CD4-positive, alpha-beta T cell treated with Interleukin-17A for 4 hours (primary cell): Measurements from ENCODE around the gene PRRX2.
A peak's percentile ranks its signal among the peaks of the same experiment; 100 is the strongest.

Source experiments
- DNase-seq: peaks from one replicate; pipeline ENCODE4 v3.0.0-alpha.2; 2020; ENCODE audit warnings: mixed read lengths

Gene PRRX2

DNA sequence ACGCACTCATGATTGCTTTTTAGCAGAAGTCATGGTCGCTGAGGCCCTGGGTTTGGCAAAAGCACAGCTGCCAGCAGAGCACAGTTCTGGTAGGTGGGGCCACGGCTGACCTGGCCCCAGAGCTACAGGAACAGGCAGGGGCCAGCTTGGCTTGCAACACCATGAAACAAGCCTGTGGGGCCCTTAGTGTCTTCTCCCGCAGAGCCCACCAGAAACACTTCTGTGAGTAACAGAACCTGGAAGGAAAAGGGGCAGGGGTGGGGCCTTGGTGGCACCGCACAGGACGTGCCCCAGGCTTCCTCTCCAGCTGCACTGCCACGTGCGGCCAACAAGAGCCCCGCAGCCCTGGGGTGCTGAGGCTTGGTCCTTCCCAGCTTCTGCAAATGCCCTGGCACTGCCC, 28.3 kb upstream of the PRRX2 start:
- no peak for DNase-seq

DNA sequence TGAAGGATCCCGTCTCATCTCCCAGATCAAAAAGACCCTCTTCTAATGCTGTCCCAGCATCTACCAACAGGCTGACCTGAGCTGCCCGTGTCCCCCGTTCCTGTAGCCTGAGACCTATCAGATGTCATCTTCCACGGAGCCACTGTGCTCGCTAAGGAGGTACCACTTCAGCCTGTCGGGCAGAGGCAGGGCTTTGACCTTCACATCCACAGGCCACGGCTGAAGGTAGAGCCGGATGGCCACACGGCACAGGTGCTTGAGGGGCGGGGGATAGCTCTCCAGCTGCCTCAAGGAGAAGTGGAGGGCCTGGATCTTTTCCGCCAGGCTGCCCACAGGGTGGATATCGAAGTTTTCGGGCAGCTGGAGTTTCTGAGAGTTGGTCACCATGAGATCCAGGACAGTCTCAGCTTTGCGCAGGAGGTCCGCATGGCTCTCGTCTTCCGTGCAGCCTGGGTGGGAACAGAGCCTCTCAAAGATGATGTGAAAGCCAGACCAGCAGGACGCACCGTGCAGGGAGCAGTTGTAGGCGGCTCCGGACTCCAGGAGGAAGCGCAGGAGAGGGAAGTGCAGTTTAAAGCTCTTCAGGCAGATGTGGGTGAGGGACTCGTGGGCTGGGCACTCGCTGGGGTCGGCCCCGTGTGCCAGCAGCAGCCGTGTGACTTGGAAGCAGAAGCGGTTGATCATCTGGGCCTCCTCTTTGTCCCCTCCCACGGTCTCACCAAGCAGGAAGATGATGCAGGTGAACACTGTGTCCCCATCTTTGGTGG, 27.6 kb upstream of the PRRX2 start:
- DNase-seq, result no peak

DNA sequence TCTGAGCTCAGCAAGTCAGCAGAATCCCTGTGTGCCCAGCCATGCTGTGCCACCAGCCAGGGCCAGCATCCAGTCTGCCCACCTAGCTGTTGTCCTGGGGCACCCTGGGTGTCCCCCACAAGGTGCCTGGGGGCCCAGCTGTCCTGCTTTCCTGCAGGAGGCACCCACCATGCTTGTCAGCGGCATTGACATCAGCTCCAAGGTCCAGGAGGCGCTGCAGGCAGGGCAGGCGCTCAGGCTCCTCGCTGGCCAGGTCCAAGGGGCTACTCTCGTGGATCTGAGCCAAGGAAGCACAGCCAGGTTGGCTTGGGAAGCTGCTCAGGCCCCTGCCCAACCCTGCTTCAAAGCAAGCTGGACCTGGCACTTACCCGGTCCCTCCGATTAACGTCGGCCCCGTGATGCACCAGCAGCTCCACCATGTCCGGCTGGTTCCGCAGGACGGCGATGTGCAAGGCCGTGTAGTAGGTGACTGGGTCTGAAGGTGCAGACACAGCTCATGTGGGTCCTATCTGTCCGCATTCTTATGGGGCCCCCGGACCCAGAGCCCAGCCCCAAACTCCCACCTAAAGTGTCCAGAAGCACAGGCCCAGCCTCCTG, 26.3 kb upstream of the PRRX2 start:
- no peak for DNase-seq

GRCh38 chr9:129639756-129640085, 25.7 kb upstream of the PRRX2 start:
- DNase-seq, result no peak

- DNase-seq, result no peak
Measured at GRCh38 chr9:129640086-129640870, 25.2 kb upstream of the PRRX2 start.

DNA sequence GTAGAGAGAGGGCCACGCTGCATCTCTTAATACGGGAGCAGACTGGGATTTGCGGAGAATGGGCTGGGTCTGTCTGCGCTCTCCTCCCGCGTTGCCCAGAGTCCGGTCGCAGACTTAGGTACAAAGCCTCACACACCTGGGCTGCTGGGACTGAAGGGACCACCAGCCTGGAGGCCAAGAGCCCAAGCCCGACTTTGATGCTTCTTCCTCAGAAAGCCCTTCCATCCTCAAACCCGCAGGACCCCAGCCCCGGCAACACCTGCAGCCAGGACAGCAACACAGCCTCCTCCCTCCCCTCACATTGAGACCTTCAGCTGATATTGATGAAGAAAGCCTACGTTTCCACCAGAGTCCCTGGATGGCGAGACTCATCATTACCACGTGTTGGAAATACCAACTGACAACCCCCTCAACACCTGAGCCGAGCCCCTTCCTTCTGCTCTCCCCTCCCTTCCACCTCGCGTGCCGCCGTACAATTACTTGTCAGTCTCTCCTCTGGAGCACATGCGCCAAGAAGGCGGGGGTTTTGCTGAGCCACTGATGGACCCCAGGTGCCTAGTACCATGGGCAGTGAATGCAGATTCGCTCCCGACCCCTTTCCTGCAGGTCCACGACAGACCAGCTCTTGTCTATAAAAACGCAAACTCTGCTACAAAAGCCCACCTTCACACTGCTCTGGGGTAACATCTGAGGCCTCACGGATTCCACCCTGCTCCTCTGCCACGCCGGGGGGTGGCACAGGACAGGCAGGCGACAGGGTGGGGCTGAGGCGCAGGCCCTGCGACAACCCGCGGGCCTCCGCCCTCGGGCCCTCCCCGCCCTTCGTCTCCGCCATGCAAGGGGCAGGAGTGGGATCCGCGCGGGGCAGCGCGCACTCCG, 24.3 kb upstream of the PRRX2 start:
- DNase-seq, result no peak

DNA sequence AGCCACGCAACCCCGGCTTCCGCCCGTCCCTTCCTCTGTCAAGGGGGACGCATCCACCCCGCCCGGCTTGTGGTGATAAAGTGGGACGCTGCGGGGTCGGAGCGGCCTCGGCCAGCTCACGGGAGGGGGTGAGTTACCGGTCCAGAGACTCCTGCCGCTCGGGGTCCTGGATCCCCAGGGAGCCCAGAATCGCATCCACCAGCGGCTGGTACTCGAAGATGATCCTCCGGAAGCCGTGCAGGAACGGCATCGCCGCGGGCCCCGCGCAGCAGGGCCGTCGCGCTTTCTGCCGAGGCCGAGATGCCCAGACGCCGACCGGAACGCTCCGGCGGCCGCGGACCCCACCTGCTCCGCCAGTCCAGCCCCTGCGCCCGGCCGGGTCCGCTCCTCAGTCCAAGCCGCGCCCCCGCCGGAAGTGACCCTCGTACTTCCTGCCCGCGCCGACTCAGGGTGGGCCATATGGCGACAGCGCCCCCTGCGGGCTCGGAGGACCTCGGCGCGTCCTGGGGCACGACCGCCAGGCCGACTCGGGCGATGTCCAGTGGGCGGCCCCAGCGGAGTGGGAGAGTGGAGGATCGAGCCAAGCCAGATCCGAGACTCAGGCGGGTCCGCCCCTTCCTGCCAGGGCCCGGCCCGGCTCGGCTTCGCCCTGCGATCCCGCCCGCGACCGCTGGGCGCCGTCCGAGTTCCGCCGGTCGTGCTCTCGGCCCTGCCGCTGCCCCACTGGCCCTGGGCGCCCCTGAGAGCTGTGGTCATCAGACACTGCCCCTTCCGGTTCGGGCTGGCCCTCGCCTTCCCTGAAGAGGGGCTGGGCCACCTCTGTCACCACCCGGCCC, 23.5 kb upstream of the PRRX2 start, which contains the start of gene ASB6:
Gene ASB6, minus strand, starts transcription at position 402 of the 836 bp plus-strand sequence. Its CDS starts 152 bp downstream, at position 250.
- peak; percentile 92 for DNase-seq

DNA sequence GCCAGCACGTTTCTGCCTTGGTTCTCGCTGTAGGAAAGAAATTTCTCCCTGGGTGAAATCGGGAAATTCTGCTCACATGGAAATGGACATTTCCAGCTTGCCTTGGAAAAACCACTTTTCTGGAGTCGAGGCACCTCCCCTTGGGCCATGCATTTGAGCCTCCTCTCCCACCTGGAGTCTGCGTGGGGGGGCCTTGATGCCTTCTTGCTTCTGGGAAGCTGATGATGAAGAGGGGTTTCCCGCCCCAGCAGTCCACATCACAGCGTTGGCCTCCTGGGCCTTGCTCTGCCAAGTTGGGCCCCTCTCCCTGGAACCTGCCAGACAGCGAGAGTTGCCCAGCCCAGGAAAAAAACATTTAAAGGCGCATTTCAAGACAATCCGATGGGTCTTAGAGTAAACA, 21.7 kb upstream of the PRRX2 start:
- no peak for DNase-seq

DNA sequence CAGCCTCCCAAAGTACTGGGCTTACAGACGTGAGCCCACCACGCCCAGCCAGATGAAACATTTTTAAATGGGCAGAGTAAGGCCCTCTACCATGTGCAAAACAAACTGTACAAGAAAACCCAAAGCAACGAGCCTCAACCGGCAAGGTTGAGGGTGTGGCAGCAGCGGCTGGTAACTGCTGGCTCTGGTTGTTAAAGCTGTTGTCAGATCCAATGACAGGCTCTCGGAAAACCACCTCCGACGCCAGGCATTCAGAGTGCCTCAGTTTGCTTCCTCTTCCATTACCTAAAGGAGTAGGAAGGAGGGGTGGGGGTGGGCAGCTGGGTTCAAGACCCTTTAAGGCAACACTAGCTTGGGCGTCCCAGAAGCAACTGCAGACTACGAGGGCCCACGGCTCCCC, 21.1 kb upstream of the PRRX2 start:
- no peak for DNase-seq

- DNase-seq, result no peak
Measured at GRCh38 chr9:129644902-129645301, 20.5 kb upstream of the PRRX2 start.

DNA sequence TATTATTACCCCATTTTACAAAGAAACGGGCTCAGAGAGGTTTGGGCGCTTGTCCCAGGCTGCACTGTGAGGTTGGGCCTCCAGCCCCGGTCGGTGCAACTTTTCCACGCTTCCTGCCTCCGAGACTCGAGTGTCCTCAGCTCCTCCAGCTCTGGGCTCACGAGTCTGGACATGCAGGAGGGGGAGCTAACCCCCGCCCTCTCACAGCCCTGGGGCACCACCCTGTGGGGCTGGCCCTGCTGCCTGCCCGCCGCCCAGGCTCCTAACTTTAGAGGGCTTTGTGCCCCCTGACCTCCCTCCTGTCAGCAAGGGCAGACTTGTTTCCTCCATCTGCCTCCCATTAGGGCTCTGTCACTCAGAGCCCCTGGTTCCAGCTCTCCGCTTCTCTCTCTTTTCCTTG, 19.2 kb upstream of the PRRX2 start:
- no peak for DNase-seq

- DNase-seq, result no peak
Measured at GRCh38 chr9:129646654-129647053, 18.8 kb upstream of the PRRX2 start.

- DNase-seq, result no peak
Measured at GRCh38 chr9:129647635-129648034, 17.8 kb upstream of the PRRX2 start.

DNA sequence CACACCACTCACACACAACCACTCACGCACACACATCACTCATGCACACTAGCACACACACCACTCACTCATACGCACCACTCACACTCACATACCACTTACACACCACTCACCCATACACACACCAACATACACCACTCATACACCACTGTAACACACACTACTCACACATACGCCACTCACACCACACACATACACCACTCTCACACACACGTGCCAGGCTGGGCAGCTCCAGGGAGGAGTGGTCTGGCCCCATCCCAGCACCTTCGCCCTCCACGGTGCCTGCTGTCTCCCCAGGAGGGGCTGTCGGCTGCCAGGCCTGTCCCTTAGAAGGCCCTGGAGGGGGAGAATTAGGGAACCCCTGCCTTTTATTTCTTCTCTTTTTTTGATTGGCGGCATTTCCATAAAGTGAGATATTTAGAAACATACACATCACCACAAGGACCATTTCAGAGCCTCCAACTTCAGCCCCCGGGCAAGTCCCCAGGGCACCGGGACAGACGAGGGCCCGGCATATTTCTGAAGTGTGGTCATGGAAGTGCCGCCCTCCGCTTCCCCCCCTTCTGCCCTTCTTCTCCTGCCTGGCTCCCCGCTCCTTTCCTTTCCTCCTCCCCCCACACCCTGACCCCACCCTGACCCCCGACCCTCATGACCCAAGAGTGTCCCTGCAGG, 17.2 kb upstream of the PRRX2 start:
- no peak for DNase-seq

DNA sequence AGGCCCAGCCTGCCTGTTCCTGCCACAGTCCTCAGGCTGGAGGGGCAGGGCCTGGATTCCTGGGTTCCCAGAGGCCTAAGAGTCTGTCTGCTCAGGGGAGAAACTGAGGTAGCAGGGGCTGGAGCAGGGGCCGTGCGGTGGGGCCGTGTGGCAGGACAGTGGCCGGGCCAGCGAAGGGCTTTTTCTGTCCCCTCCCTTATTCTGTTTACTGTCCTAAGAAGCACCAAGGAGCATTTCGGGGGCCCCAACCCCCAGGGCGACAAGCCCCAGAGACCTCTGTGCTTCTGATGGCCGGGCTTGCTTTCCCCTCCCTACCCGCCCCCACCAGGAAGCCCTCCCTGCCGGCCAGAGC, 16.7 kb upstream of the PRRX2 start:
- no peak for DNase-seq

- DNase-seq, result no peak
Measured at GRCh38 chr9:129649726-129650679, 15.4 kb upstream of the PRRX2 start.

GRCh38 chr9:129650680-129651235, 14.7 kb upstream of the PRRX2 start:
- no peak for DNase-seq

DNA sequence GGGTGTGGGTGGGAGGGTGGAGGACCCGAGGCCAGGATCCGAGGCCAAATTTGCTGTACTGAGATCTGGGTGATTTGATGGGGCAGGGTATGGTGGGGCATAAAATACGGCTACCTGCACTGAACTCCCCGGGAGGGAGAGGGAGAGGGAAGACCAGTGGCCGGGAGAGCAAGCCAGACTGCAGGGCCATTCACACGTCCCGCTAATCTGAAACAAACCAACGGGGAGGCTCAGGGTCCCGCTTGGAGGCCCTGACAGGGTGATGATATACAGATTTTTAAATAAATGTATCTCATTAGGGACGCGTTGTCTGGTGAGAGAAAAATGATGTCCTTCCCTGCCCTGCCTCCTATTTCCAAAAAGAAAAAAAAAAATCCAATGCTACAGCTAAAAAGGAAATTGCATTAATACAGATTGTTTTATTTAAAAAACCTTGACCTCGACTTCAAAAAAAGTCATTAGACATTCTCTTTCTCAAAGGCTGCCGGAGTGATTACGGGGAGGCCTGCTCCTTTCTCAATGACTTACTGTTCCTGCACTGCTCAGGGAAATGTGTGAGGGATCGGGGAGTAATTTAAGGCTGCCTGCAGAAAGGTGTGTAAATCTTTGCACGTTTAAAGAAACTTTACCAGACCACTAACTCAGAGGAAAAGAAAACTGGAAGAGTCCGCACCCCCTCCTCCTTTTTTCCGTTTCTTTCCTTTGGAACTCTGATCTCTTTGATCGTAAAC, 11.5 kb upstream of the PRRX2 start:
- no peak for DNase-seq

DNA sequence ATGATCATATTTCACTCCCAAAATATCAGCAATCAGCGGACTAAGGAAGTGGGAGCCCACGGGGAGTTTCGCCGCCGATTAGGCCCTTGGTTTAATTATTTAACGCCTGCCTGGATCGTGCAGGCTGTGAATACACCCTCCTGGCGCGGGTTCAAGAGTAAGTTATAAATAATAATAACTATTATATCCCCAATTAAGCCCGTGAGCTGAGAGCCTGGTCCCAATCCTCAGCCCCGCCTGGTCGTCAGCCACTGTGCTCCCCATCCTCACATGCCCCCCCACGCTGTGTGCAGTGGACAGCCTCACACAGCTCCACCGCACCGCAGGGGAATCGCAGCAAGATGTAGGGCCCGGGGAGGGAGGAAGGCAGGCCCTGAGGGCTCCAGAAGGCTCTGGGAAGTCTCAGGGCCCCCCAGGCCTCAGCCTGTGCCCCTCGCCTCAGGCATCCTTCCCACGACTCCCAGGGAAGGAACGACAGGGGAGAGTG, 10.8 kb upstream of the PRRX2 start:
- no peak for DNase-seq
